C4-2B (cell line): ENCODE measurements around the gene CPZ.

ENCODE experiments used
- H3K27ac ChIP-seq: fragments of 450-650 bp; 2 replicates; pipeline ENCODE4 v1.5.1; 2017
- ZFX ChIP-seq: fragments of 450-650 bp; IDR thresholded peaks from 2 replicates; pipeline ENCODE4 v1.6.1; 2017
- TF ChIP-seq, protein P1 (sequence below): fragments of 450-650 bp; conservative IDR thresholded peaks from 2 replicates; pipeline ENCODE4 v1.5.1; 2017; ENCODE audit warnings: mild to moderate bottlenecking

Gene CPZ

DNA sequence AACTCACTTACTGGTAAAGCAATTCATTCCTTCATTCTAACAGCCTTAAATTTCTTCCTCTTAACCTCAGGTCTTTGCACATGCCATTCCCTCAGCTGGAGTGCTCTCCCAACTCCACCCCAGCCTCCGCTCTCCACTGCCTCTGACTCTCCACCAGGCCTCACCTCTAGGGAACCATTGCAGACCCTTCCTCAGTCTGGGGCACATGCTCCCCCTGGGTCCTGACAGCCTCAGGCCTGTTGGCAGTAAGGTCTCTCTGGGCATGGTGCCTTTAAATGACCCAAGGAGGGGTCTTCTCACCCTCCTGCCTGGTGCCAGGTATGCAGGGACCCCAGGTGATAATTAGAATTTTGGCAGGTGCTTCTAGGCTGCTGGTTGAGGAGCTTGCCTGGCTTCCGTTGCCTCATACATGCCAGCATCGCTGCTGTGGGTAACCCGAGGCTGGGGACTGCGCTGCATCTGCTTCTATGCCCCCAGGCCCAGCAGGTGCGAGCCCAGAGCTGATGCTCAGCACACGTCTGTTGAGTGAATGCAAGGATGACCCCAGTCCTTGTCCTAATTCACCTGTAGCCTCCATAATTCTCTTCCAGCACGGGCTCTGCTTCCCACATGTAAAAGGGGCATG, 39.9 kb upstream of the CPZ start:
- TF ChIP-seq, protein P1, sequence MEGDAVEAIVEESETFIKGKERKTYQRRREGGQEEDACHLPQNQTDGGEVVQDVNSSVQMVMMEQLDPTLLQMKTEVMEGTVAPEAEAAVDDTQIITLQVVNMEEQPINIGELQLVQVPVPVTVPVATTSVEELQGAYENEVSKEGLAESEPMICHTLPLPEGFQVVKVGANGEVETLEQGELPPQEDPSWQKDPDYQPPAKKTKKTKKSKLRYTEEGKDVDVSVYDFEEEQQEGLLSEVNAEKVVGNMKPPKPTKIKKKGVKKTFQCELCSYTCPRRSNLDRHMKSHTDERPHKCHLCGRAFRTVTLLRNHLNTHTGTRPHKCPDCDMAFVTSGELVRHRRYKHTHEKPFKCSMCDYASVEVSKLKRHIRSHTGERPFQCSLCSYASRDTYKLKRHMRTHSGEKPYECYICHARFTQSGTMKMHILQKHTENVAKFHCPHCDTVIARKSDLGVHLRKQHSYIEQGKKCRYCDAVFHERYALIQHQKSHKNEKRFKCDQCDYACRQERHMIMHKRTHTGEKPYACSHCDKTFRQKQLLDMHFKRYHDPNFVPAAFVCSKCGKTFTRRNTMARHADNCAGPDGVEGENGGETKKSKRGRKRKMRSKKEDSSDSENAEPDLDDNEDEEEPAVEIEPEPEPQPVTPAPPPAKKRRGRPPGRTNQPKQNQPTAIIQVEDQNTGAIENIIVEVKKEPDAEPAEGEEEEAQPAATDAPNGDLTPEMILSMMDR = no peak
- no peak for TF ChIP-seq ZFX
- H3K27ac ChIP-seq = no peak overlapping the region

GRCh38 chr4:8553216-8553615, 39.3 kb upstream of the CPZ start:
- TF ChIP-seq ZFX = no peak
- TF ChIP-seq, protein P1 = no peak
- no peak overlapping the region for H3K27ac ChIP-seq

DNA sequence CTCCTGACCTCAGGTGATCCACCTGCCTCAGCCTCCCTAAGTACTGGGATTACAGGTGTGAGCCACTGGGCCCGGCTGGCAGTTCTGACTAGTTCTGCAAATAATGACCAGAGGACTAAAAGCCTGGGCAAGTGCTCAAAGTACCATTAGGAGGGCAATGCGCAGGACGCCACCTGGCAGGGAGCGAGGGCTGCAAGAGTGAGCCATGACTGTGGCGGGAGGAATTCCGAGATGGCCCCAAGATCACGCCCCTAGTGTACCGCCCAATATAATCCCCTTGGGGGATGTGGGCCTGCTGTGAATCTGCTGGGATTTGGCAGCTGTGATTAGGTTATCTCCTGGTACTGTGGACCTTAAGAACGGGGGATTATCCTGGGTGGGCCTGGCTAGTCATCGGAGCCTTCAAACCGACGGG, 38.6 kb upstream of the CPZ start:
- no peak overlapping the region for H3K27ac ChIP-seq
- TF ChIP-seq, protein P1 = no peak
- no peak for TF ChIP-seq ZFX

- H3K27ac ChIP-seq = no peak overlapping the region
- TF ChIP-seq, protein P1 = no peak
- TF ChIP-seq ZFX = no peak
Measured at GRCh38 chr4:8554555-8555100, 37.9 kb upstream of the CPZ start.

- TF ChIP-seq ZFX = no peak
- TF ChIP-seq, protein P1 = no peak
Measured at GRCh38 chr4:8555716-8556115, 36.8 kb upstream of the CPZ start.

DNA sequence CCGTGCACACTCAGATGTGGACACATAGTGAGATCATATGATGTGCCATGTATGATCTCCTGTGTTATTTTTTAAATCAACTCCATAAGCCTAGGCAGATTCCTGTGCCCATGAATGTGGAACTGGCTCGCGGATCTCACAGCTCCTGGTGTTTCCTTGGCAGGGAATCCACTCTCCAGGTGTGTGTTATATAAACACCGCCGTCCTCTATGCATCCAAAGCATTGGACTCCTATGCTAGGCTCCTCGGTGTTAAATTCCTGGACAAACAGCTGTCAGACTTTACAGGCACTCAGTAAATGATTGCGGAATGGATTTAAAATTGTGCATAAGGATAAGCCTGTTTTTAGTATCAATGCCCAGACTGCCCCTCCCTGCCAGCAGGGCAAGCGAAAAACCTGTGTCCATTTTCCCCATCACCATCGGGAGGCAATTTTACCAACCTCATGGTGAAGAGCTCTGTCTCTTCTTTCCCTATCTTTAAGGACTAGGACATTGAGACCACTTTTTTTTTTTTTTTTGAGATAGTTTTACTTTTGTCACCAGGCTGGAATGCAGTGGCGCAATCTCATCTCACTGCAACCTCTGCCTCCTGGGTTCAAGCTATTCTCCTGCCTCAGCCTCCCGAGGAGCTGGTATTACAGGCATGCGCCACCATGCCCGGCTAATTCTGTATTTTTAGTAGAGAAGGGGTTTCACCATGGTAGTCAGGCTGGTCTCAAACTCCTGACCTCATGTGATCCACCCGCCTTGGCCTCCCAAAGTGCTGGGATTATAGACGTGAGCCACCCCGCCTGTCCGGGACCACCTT, 36.0 kb upstream of the CPZ start:
- TF ChIP-seq, protein P1 = no peak
- TF ChIP-seq ZFX = no peak
- H3K27ac ChIP-seq = no peak overlapping the region

More at GRCh38 chr4:8555716-8556115, 36.8 kb upstream of the CPZ start:
- H3K27ac ChIP-seq = no peak overlapping the region
